Activated T-helper 1 cell treated with anti-CD3 and anti-CD28 coated beads, Interleukin-12 subunit alpha, Interleukin-12 subunit beta, Interleukin-2, Interleukin-4 antibody, amounts not matched to agents 30 ng/mL and 10 ng/mL and 1 ng/mL, durations not matched to agents 14 hours and 24 hours and 36 hours (primary cell): ENCODE data around the gene DNAH8. TPM values are rescaled to one million over a fixed set of nuclear protein-coding genes. Genes with fewer than 3 reads are reported as not detected.

Experiments used
- DNase-seq: peaks from one replicate; pipeline ENCODE4 v3.0.0; 2021; ENCODE audit warnings: low spot score
- H3K27ac Mint-ChIP-seq: one replicate; pipeline ENCODE4 v1.8.0; 2021; ENCODE audit warnings: mild to moderate bottlenecking, mixed read lengths
- H3K27me3 Mint-ChIP-seq: one replicate; pipeline ENCODE4 v1.8.0; 2022; ENCODE audit warnings: mild to moderate bottlenecking, moderate library complexity, mixed read lengths; ENCODE audit not compliant: insufficient read depth
- H3K36me3 Mint-ChIP-seq: one replicate; pipeline ENCODE4 v1.8.0; 2021; ENCODE audit warnings: low read depth, mixed read lengths
- H3K4me1 Mint-ChIP-seq: one replicate; pipeline ENCODE4 v1.8.0; 2021; ENCODE audit warnings: low read depth, mixed read lengths
- H3K4me3 Mint-ChIP-seq: one replicate; pipeline ENCODE4 v1.8.0; 2021; ENCODE audit warnings: mild to moderate bottlenecking, moderate library complexity, mixed read lengths
- H3K9me3 Mint-ChIP-seq: one replicate; pipeline ENCODE4 v1.8.0; 2021; ENCODE audit warnings: mixed read lengths
- intact Hi-C: fragments of 100-400 bp; cut with micrococcal nuclease; formaldehyde crosslinking; loops from one replicate; pipeline ENCODE4 v1.15.1; 2024
- total RNA-seq: library from RNA; stranded (reverse); gene quantifications from 2 replicates; pipeline ENCODE4 v1.2.3, GENCODE V29; 2022

Gene DNAH8
- total RNA-seq, 1 donor from 2014 or later, result 0.03 TPM

DNA sequence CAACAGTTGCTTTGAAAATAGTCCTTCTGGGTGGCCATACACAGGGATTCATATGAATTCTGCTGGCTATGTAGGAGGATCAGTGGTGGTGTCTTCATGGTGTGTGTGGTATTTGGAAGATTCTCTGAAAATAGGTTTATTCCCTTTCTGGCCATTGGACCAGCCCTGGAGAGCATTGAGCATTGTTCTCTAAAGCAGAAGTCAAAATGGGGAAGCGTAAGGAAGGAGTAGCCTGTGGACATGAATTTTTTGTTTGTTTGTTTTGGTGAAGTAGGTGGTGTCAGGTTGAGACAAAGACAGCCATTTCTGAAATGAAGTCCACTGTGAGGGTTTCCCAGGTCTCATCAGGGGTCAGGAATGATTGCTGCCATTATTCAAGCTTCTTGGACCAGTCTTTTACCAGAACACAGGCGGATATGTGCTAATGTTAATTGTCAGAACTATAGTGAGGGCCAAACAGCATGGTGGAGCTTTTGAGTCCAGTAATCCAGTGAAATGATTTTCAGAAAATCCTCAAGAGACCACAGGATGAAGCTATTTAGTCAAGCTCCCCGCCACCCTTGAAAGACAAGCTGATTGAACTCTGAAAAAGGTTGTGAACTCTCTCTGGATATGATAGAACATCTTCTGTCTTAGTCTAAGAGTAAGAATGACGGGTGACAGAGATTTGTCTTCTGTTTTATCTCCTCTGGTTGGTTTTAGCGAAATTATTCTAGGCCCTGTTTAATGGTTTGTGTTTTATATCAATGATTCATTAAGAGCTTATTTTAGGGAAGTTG is 60.0 kb downstream of the DNAH8 start:
- H3K27ac Mint-ChIP-seq, result no peak overlapping the region
- intact Hi-C loops, result no loop called here

DNA sequence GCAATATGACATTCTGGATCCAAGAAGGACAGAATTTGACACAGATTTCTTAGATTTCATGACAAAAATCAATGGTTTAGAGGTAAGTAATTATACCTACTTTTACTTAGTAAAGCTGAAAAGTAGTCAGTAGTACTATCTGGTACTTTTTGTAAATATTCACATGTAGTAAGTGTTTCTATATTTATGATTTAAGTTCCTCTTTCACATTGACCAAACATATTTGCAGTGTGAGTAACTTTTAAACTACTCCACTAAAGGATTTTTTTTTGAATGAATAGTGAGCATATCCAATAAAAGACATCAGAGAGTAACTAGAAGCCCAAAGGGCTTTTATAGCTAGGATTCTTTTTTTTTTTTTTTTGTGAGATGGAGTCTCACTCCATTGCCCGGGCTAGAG is 60.8 kb downstream of the DNAH8 start:
- Mint-ChIP-seq H3K27me3 (peaks cover 10% of the 10 kb centered on the region), H3K36me3 (no peaks in the 10 kb centered on the region), H3K4me1 (peaks cover 7% of the 10 kb centered on the region), H3K4me3 (no peak overlapping the region), H3K9me3 (no peaks in the 10 kb centered on the region), H3K27ac (no peak overlapping the region)
- DNase-seq, result no peak
- intact Hi-C loops, result no loop called here

More for the DNA sequence above, 60.0 kb downstream of the DNAH8 start:
- Mint-ChIP-seq H3K36me3 (no peaks in the 10 kb centered on the region), H3K27me3 (peaks cover 5% of the 10 kb centered on the region), H3K4me1 (peaks cover 7% of the 10 kb centered on the region), H3K4me3 (no peak overlapping the region), H3K9me3 (no peaks in the 10 kb centered on the region)
- DNase-seq, result no peak

DNA sequence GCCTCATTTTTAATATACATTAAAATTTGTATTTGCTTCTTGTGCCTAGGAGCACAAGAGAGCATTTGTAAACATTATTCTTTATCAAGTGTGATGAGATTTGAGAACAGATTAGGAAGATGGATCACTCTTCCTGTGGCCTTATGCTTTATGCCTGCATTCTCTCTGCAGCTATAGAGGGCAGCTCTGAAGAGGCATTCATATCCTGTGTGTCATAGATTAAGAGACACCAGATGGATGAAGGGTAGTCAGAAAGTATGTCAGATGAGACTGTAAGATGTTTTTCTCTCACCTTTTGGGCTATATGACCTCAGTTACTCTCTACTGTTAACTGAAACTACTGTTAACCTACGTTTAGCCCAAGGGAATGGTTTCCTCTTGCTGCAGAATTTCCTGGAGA is 61.4 kb downstream of the DNAH8 start:
- H3K9me3 Mint-ChIP-seq, result no peaks in the 10 kb centered on the region
- H3K36me3 Mint-ChIP-seq, result no peaks in the 10 kb centered on the region
- no peak for DNase-seq
- peaks cover 11% of the 10 kb centered on the region for H3K27me3 Mint-ChIP-seq
- no peak overlapping the region for H3K27ac Mint-ChIP-seq
- no peak overlapping the region for H3K4me3 Mint-ChIP-seq
- H3K4me1 Mint-ChIP-seq, result peaks cover 2% of the 10 kb centered on the region
- intact Hi-C loops, result no loop called here

DNA sequence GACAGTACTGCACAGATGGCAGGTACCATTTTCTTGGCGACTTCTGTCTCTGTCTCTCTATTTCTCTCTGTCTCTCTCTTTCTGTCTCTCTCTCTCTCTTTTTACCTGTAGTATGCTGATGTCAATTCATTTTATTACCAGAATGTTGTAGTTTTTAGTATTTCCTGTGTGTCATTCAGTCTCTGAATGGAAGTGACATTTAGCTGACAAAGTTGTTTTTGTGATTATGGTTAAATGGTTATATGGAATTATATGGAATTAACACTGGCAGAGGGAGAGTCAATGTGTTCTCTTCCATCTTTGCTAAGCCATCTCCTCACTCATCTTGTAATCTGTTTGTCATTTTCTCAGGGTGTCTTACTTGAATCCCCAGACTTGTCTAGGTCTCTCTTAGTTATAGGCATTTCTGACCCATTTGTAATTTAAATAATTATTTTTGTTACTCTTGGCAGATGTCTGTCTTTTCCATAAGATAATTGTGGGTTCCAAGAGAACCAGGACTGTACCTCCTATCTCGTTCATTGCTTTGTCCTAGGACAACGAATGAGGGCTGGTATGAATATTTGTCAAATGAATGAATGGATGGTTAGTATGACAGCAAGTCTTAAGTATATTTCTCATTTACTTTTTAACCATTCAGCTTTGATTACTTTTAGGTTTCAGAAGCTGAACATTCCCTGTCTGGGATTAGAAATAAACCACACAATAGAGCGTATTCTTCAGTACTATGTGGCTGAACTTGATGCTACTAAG is 64.4 kb downstream of the DNAH8 start:
- no peak for DNase-seq
- intact Hi-C loops, result no loop called here
- Mint-ChIP-seq H3K4me1 (no peaks in the 10 kb centered on the region), H3K4me3 (no peak overlapping the region), H3K27me3 (peaks cover 18% of the 10 kb centered on the region), H3K36me3 (no peaks in the 10 kb centered on the region), H3K9me3 (no peaks in the 10 kb centered on the region), H3K27ac (no peak overlapping the region)

DNA sequence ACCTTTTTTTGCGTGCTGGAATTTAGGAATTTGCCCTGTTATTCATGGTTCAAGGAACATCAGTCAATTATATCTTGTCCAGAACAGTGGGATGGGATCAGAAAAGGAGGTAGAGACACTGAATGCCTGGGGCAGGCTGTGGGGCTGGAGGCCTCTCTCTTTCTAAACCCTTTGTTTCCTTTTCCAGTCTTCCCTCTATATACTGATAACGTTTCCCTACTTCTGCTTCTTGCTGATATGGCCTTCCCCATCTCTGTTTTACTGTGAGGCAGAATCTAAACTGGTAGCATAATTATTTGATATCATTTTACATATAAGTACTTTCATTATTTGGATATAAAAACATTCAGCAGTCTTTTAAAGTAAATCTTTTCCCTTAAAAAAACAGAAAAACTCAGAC is 67.5 kb downstream of the DNAH8 start:
- intact Hi-C loops, result no loop called here
- H3K27me3 Mint-ChIP-seq, result peaks cover 25% of the 10 kb centered on the region
- no peak for DNase-seq
- H3K4me3 Mint-ChIP-seq, result no peak overlapping the region
- no peaks in the 10 kb centered on the region for H3K9me3 Mint-ChIP-seq
- H3K4me1 Mint-ChIP-seq, result no peaks in the 10 kb centered on the region
- no peak overlapping the region for H3K27ac Mint-ChIP-seq
- no peaks in the 10 kb centered on the region for H3K36me3 Mint-ChIP-seq

DNA sequence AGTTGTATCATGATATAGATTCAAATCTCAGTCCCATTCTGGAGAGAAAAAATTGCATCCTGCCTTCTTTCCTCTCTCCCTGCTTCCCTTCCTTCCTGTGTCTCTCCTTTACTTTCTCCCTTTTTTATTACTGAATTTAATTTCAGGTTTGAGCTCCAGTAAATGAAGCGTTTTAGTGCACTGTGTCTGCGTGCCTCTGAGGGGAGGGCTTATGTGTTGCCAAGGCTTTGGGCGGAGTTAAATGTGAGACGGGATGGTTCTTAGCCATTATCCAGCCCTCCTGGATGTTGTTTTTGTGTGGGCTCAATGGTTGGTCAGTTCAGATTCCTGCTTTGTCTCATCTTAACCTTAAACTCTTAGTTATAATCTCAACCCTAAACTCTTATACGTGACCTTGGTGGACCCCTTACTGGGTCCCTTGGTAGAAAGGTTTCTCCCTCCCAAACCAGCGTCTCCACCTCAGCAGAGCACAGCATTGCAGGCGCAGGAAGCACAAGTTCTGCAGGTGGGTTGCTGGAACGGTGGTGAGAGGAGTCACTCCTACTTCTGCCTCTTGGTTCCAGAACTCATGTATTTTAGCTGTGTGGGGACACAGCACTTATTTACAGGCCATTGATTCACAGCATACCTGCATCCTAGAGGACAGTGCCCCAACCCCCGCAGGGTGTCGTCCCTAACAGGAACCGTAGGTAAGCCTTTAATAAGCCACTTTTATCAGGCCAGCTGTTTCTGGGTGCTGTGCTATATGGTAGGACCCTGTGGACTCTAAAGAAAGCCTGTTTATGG is 68.5 kb downstream of the DNAH8 start:
- H3K4me1 Mint-ChIP-seq, result no peaks in the 10 kb centered on the region
- DNase-seq, result no peak
- H3K4me3 Mint-ChIP-seq, result no peak overlapping the region
- intact Hi-C loops, result no loop called here
- no peaks in the 10 kb centered on the region for H3K9me3 Mint-ChIP-seq
- no peak overlapping the region for H3K27ac Mint-ChIP-seq
- H3K36me3 Mint-ChIP-seq, result no peaks in the 10 kb centered on the region
- peaks cover 26% of the 10 kb centered on the region for H3K27me3 Mint-ChIP-seq

DNA sequence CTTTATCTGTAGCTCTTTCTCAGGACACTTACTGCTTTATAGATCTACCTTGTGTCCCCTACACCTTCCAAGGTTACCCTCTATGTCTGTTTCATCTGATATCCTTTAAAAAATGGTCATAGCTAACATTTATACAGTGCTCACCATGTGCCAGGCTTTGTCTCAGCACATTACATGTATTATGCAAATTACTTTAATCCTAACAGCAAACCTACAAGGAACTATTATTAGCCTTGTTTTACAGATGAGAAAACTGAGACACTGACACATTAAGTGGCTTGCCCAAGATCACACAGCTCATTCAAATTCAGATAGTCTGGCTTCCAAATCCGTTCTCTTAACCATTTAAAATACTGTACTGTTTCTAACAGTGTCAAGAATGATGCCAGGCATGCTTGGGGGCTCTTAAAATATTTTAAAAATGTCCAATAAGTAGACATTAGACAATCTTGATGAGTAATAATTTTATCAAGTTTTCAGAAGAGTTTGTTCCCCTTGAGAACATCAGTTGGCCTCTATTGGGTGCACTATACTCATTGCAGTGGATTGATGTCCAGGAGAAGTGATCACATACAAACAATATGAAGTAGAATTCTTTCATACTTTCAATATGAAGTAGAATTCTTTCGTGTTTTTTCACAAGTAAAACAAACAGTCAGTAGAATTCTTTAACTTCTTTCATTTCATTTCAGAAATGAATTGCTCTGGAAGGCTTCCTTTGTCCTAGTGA is 69.6 kb downstream of the DNAH8 start:
- DNase-seq, result no peak
- intact Hi-C loops, result no loop called here
- no peaks in the 10 kb centered on the region for H3K9me3 Mint-ChIP-seq
- H3K4me1 Mint-ChIP-seq, result no peaks in the 10 kb centered on the region
- H3K36me3 Mint-ChIP-seq, result no peaks in the 10 kb centered on the region
- peaks cover 24% of the 10 kb centered on the region for H3K27me3 Mint-ChIP-seq
- H3K27ac Mint-ChIP-seq, result no peak overlapping the region
- H3K4me3 Mint-ChIP-seq, result no peak overlapping the region

DNA sequence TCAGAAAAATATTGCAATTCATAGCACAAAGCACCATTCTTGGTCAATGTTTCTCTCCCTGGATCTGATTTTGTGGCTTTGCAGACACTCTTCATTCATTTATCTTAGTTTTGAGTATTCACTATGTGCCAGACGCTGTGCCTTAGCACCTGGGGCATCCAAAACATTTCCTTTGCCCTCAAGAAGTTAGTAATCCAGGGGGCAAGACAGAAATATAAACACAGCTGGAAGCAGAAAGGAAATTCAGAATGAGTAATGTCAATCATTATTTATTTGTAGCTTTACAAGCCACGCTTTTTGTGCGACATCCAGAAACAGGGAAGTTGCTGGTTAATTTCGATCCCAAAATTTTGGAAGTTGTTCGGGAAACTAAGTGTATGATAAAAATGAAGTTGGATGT is 71.4 kb downstream of the DNAH8 start:
- Mint-ChIP-seq H3K27me3 (peaks cover 18% of the 10 kb centered on the region), H3K4me3 (no peak overlapping the region), H3K36me3 (no peaks in the 10 kb centered on the region), H3K9me3 (no peaks in the 10 kb centered on the region), H3K27ac (no peak overlapping the region), H3K4me1 (no peaks in the 10 kb centered on the region)
- intact Hi-C loops, result no loop called here
- no peak for DNase-seq

DNA sequence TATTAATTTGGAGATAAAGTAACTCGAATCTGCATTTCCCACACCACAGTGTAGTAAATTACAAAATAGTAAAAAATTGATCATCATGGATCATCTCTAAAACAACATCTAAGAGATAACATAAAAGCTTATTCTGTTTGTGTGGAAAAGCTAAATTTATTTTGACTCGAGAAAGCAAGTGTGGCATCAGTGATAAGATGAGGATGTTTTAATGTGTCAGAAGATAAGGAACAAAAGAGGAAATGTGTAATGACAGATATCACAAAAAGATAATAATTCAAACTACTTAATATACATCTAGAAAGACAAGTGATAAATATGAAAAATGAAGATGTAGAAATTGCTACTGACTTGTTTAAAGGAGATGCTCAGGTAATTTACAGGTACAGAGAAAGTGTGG is 74.1 kb downstream of the DNAH8 start:
- H3K4me1 Mint-ChIP-seq, result no peaks in the 10 kb centered on the region
- H3K27ac Mint-ChIP-seq, result no peak overlapping the region
- H3K27me3 Mint-ChIP-seq, result peaks cover 15% of the 10 kb centered on the region
- H3K9me3 Mint-ChIP-seq, result no peaks in the 10 kb centered on the region
- DNase-seq, result no peak
- intact Hi-C loops, result no loop called here
- no peak overlapping the region for H3K4me3 Mint-ChIP-seq
- H3K36me3 Mint-ChIP-seq, result no peaks in the 10 kb centered on the region

DNA sequence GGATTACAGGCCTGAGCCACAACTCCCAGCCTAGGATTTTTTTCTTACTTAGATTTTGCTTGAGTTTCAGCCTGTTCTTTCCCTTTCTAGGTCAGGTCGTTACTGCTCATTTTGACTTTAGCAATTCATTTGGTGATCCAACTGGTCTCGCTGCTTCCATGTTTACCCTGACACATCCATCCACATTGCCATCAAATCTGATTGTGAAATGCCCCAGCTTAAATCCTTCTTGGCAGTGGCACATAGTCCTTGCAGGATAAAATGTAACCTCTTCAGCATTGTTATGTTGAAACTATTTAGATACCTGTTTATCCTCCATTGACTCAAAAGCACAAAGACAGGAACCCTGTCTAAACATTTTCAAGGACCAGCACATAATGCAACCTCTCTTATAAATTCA is 77.2 kb downstream of the DNAH8 start:
- no peaks in the 10 kb centered on the region for H3K4me1 Mint-ChIP-seq
- no peaks in the 10 kb centered on the region for H3K36me3 Mint-ChIP-seq
- intact Hi-C loops, result no loop called here
- no peaks in the 10 kb centered on the region for H3K9me3 Mint-ChIP-seq
- H3K27me3 Mint-ChIP-seq, result peaks cover 9% of the 10 kb centered on the region
- H3K4me3 Mint-ChIP-seq, result no peak overlapping the region
- no peak overlapping the region for H3K27ac Mint-ChIP-seq
- DNase-seq, result no peak

DNA sequence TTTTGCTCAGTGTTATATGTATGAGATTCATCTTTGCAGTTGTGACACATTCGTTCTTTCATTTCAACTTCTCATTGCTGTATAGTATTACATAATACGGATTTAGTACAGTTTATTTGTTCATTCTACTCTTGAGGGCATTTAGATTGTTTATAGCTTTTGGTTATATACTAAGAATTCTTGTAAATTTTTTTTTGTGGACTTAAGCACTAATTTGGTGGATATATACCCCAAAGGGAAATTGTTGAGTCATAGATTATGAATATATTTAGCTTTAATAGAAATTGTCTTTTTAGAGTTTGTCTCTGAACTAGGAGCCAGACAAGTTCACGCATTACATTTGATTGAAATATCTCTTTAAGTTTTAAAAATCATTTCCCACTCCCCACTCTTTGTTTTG is 79.6 kb downstream of the DNAH8 start:
- intact Hi-C loops, result no loop called here
- no peaks in the 10 kb centered on the region for H3K4me1 Mint-ChIP-seq
- DNase-seq, result no peak
- H3K27ac Mint-ChIP-seq, result no peak overlapping the region
- no peak overlapping the region for H3K4me3 Mint-ChIP-seq
- H3K9me3 Mint-ChIP-seq, result no peaks in the 10 kb centered on the region
- peaks cover 21% of the 10 kb centered on the region for H3K27me3 Mint-ChIP-seq
- H3K36me3 Mint-ChIP-seq, result no peaks in the 10 kb centered on the region

DNA sequence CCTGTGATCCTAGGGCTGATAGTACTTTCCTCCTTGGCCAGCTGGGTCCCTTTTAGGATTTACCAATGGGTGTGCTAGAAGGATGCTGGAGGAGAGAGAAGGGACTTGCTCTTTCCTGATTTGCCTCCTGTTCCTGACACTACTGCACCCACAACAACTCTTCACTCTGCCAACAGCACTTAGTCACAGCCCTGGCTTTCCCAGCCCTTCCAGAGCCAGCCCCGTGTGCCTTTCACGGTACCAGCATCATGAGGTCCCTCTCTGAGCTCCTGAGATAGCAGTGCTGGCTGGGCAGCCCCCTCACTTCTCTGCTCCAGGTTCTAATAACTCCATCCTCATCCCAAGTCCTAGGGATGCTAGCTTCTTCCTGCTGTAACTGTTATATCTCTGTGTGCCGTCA is 80.9 kb downstream of the DNAH8 start:
- H3K27ac Mint-ChIP-seq, result no peak overlapping the region
- H3K27me3 Mint-ChIP-seq, result peaks cover 25% of the 10 kb centered on the region
- H3K4me1 Mint-ChIP-seq, result no peaks in the 10 kb centered on the region
- DNase-seq, result no peak
- intact Hi-C loops, result no loop called here
- H3K4me3 Mint-ChIP-seq, result no peak overlapping the region
- no peaks in the 10 kb centered on the region for H3K36me3 Mint-ChIP-seq
- no peaks in the 10 kb centered on the region for H3K9me3 Mint-ChIP-seq
